Frontal cortex (tissue), 4 donors: ENCODE data around the gene MGAT4B. TPM values are rescaled to one million over a fixed set of nuclear protein-coding genes. Genes with fewer than 3 reads are reported as not detected.
"Not testable (repeated sequence)": the region's sequence is repeated elsewhere in the genome, so short reads cannot be mapped to it uniquely, and the experiment has no call there.

ENCODE experiments used
- DNase-seq, 2 donors: peaks; one replicate each; pipeline ENCODE4 v3.0.0; 2012; ENCODE audit warnings: low spot score in 2 of 2
- FAIRE-seq: peaks from 2 replicates; lab custom pipeline; 2012; peaks lifted over from hg19 to GRCh38; lab: Jason Lieb, UNC
- total RNA-seq: library from RNA; depleted of rRNA; stranded (reverse); fragments of >200 nt; gene quantifications from one replicate; pipeline ENCODE4 v1.2.3, GENCODE V29; 2014
- donor health status: control.
- donor health status: control.
- donor health status: control.

The MGAT4B gene
- total RNA-seq = 58.7 TPM

DNA sequence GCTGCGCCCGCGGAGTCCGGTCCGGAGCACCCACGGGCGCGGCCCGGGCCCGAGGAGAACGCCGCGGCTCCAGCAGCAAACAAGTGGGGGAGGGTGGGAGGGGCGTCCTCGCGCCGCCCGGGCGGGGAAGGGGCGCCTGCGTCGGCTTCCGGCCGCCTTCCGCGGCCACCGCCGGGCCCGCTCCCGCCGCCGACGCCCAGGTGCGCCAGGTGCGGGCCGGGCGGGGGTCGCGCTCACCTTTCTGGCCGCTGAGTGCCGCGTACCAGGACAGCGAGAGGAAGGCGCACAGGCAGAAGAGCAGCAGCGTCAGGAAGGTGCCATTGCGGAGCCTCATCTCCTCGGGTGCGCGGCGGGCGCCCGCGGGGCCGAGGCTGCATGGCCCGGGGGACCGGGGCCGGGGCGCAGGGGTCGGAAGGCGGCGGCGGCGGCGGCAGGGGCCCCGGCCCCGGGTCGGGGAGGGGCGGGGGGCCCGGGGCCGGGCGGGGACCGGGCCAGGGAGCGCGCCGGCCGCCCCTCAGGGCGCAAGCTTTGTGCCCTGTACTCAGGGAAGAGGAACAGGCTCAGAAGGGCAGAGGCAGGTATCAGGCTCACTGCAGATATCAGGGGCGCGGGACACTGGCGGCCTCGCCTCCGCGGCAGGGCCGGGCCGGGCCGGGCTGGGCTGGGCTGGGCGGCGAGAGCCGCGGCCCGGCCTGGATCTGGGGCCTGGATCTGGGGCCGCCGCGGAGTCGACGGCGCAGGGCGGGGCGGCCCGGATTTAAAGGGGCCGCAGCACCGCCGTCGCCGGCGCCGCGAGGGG lies at the start of gene MGAT4B:
Gene MGAT4B, minus strand, starts transcription at position 617 of the 799 bp plus-strand sequence. Its CDS starts 283 bp downstream, at position 334.
- DNase-seq = peak; percentile 93 to 97
- FAIRE-seq = no peak

GRCh38 chr5:179854356-179854755 lies 47.7 kb upstream of the MGAT4B start:
- no peak for FAIRE-seq
- DNase-seq = no peak

DNA sequence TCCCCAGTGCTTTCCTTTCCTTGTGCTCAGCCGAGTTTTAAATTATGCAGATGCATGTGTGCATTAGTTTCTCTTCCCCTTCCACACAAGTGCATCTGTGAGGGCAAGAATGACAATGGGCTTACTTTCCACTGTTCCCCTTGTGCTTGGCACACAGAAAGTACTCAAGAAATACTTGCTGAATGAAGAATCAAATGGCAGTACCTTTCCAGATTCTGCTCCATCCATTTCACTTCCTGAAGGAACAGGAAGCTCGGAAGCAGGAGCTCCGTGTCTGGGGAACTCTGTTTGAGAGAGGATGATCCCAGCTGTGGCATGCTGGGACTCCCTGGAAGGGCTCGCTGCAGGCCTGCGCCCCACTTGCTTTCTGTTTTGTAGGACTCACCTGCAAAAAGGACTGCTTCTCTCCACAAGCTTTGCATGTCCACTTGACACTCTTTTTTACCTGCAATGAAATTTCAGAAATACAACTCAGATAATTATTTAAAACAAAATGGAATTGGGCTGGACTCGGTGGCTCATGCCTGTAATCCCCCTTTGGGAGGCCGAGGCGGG lies 46.4 kb upstream of the MGAT4B start:
- FAIRE-seq (no peak), DNase-seq (no peak)

DNA sequence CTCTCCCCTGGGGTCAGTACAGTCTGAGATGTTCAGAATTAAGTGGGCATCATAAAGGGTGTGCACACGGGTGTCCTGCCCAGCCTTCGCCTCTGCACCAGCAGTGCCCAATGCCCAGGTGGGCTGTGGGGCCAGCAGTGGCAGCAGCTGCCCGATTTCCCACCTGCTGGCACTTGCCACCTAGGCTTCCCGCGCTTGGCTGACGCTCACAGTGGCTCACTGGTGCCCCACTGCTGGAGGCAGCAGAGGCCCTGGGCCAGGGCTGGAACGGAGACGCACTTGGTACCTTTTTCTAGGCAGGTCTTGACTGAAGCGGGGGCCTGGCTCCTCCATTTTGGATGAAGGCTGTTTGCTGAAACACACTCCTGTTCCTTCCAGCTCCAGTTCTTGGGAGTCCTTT lies 35.0 kb upstream of the MGAT4B start:
- no peak for FAIRE-seq
- no peak for DNase-seq

DNA sequence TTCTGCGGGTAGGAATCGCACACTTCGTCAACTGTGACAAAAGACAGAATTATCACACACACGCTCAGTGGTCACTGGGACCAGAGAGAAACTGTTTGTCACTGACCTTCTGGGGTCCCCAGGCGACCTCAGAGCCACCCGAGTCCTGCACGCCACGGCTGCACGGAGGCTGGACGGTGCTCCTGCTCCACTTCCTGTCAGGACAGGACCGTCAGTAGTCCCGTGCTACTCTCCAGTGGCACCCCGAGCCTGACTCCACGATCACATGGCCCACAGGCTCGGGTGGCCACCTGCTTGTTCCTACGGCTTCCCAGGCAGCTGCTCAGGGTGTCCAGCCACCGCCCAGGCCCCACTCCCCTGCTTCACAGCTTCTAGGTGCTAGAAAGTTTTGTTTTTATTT lies 34.1 kb upstream of the MGAT4B start:
- DNase-seq (no peak), FAIRE-seq (no peak)

- DNase-seq (no peak), FAIRE-seq (no peak)
Observed at GRCh38 chr5:179840321-179840720, 33.7 kb upstream of the MGAT4B start.

- DNase-seq (no peak), FAIRE-seq (no peak)
Observed at GRCh38 chr5:179839328-179840256, 32.9 kb upstream of the MGAT4B start.

DNA sequence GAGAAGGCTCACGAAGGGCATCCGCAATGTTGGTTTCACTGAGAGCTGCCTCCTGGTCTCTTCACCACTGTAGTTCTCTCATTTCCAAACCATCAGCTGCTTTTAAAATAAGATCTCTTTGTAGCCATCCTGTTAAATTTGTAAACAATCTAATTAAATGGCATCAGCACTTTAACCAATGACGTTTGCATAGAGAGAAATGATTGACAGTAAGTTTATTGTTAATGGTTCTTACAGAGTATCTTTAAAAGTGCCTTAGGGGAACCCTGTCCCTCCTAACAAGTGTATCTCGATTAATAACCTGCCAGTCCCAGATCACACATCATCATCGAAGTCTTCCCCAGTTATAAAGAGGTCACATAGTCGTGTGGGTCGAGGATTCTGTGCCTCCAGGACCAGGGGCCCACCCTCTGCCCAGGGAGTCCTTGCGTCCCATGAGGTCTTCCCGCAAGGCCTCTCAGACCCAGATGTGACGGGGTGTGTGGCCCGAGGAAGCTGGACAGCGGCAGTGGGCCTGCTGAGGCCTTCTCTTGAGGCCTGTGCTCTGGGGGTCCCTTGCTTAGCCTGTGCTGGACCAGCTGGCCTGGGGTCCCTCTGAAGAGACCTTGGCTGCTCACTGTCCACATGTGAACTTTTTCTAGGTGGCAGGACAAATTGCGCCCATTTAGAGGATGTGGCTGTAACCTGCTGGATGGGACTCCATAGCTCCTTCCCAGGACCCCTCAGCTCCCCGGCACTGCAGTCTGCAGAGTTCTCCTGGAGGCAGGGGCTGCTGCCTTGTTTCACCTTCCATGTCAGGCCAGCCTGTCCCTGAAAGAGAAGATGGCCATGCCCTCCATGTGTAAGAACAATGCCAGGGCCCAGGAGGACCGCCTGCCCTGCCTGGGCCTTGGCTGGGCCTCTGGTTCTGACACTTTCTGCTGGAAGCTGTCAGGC lies 30.7 kb upstream of the MGAT4B start:
- FAIRE-seq (no peak), DNase-seq (no peak)

- DNase-seq (no peak), FAIRE-seq (no peak)
Observed at GRCh38 chr5:179836225-179837019, 29.8 kb upstream of the MGAT4B start.

DNA sequence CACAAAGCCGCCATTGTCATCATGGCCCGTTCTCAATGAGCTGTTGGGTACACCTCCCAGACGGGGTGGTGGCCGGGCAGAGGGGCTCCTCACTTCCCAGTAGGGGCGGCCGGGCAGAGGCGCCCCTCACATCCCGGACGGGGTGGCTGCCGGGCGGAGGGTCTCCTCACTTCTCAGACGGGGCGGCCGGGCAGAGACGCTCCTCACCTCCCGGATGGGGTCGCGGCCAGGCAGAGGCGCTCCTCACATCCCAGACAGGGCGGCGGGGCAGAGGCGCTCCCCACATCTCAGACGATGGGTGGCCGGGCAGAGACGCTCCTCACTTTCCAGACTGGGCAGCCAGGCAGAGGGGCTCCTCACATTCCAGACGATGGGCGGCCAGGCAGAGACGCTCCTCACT lies 28.2 kb upstream of the MGAT4B start:
- FAIRE-seq, DNase-seq: not testable (repeated sequence)

GRCh38 chr5:179834120-179834519 lies 27.5 kb upstream of the MGAT4B start:
- FAIRE-seq (no peak), DNase-seq (no peak)

DNA sequence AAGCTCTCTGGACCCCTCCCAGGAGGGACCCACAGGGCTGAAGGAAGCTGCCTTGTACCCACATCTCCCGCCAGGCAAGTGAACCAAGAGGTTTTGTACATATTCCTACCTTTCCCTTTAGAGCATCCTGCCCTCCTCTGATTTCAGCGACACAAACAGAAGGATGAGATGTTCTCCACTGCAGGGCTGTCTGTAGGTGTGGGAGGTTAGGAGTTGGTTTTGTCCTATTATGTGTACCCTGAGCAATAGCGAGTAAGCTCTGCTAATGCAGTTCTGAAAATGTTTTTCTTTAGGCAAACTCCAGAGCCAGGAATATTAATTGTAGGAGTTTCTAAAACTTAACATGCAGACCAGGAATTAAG lies 27.0 kb upstream of the MGAT4B start:
- FAIRE-seq = no peak
- no peak for DNase-seq

GRCh38 chr5:179833056-179833708 lies 26.5 kb upstream of the MGAT4B start:
- FAIRE-seq (no peak), DNase-seq (no peak)

GRCh38 chr5:179832039-179832745 lies 25.5 kb upstream of the MGAT4B start:
- no peak for DNase-seq
- FAIRE-seq = no peak

DNA sequence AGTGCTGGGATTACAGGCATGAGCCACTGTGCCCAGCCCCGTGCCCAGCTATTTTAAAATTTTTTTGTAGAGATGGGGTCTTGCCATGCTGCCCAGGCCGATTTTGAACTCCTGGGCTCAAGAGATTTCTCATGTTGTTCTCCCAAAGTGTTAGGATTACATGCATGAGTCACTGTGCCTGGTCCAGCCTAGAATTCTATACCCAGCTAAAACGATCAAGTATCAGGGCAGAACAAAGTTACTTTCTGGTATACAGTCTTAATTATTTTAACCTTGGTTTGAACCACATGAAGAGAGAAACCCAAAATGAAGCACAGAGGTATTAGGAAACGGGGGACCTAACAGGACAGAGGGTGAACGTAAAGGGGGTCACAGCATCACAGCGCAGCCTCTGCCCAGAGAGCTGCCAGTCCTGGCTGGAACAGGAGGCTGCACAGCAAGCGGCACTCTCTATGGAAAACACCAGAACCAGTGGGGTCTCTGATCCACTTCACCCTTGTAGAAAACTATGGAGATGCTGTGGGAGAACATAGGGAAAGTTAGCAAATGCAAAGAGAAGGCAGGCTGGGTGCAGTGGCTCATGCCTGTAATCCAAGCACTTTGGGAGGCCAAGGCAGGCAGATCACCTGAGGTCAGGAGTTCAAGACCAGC lies 24.3 kb upstream of the MGAT4B start:
- DNase-seq (no peak), FAIRE-seq (no peak)

GRCh38 chr5:179829732-179830435 lies 23.2 kb upstream of the MGAT4B start:
- FAIRE-seq (no peak), DNase-seq (no peak)
